HG02571 (cell line): ENCODE results near the gene OR6C4.
"Not testable (repeated sequence)": the region's sequence is repeated elsewhere in the genome, so short reads cannot be mapped to it uniquely, and the experiment has no call there.

Source experiments
- ATAC-seq: cut with Tn5 transposase; IDR thresholded peaks from one replicate; pipeline ENCODE4 v1.9.1; 2021; ENCODE audit warnings: mild to moderate bottlenecking, moderate library complexity; ENCODE audit not compliant: unreplicated experiment

Gene OR6C4

DNA sequence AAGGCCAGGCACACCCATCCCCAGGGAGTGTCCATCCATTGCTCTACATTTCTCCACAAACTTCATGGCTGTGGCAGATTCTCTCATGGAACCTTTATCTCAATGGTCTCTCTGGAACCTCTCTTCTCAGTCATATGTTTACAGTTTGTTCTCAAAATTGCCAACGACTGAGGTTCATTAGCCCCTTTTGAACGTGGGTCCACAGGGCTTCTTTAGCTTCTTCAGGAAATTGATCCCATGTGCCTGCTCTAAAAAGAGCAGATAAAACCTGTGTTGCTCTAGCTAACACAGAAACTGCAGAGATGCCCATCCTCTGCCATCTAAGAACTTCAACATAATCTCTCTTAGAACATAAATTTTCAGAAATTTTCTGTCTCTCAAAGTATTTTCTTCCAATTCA is at the start of gene OR6C4:
Gene OR6C4 (plus strand): TSS at position 301 of the 400 bp plus-strand sequence. CDS start 1,625 bp downstream, outside the sequence.
- ATAC-seq: no peak

DNA sequence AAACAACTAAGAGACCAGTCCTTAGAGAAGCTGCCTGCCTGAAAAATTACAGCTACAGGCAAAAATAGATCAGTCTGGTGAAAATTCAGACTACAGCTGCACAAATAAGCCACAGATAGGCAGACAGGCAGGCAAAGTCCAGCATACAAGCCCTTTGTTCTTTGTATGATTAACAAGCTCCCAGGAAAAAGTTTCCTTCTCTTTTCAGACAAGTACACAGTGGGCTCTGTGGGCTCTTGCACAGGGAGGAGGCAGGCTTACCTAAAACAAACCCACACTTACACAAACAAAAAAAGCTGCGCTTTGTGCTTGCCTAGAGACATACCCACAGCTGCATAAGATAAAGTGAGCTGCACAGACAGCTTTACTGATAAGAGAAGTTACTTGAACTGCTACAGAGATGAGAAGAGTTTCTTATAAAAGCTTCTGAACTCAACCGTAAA is 49.6 kb upstream of the OR6C4 start:
- no peak for ATAC-seq

DNA sequence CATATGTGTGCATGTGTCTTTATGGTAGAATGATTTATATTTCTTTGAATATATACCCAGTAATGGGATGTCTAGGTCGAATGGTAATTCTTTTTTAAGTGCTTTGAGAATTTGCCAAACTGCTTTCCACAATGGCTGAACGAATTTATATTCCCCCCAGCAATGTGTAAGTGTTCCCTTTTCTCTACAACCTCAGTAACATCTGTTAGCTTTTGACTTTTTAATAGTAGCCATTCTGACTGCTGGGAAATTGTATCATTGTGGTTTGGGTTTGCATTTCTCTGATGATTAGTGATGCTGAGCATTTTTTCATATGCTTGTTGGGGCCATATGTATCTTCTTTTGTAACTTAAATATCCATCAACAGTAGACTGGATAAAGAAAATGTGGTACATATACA is 47.8 kb upstream of the OR6C4 start:
- no peak for ATAC-seq

DNA sequence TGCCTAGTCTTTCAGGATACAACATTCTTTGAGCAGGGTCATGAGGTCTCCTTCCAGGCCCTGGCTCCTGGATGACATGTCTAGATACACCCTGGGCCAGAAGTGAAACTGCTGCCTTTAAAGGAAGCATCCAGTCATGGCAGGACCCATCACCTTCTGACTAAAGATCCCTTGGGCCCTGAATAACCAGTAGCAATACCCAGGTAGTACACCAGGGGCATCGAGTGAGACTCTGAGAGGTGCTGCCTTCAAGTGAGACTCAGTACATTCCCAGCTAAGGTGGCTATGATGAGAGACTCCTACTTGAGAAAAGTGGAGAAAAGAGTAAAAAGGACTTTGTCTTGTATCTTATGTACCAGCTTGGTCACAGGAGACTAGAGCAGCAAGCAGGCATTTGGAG is 33.7 kb upstream of the OR6C4 start:
- ATAC-seq: no peak

DNA sequence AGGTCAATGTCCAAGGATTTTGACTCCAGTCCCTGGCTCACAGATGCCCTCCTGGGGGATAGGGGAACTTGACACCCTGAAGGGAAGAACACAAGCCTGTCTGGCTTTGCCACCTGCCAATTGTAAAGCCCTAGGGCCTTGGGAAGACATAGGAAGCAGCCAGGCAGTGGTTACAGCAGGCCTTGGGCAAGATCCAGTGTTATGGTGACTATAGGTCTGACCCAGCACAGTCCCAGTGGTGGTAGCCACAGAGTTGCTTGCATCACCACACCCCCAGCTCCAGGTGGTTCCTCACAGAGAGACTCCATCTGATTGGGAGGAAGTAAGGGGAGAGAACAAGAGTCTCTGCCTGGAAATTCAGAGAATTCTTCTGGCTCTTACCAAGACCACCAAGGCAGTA is 33.0 kb upstream of the OR6C4 start:
- ATAC-seq: no peak

DNA sequence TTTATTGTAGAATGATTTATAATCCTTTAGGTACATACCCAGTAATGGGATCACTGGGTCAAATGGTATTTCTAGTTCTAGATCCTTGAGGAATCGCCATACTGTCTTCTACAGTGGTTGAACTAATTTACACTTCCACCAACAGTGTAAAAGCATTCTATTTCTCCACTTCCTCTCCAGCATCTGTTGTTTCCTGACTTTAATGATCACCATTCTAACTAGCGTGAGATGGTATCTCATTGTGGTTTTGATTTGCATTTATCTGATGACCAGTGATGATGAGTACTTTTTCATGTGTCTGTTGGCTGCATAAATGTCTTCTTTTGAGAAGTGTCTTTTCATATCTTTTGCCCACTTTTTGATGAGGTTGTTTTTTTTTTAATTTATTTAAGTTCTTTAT is 1.2 kb upstream of the OR6C4 start:
- ATAC-seq: not testable (repeated sequence)

DNA sequence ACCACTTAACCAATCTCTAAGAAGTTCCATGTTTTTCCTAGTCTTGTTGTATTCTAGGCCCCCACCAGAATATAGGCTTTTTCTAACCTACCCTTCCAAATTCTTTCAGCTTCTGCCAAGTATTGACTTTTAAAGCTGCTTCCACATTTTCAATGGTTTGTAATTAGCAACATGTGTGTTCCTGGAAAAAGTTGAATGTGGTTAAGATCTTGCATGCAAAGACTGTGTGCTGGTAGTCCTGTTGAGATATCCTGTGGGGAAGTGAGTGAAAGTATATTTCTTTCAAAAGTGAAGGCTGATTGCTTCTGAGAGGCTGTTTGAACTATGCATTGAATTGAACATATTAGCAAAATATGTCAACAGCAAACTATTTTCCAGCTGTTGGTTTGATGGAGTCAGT is 646 bp upstream of the OR6C4 start:
- no peak for ATAC-seq

DNA sequence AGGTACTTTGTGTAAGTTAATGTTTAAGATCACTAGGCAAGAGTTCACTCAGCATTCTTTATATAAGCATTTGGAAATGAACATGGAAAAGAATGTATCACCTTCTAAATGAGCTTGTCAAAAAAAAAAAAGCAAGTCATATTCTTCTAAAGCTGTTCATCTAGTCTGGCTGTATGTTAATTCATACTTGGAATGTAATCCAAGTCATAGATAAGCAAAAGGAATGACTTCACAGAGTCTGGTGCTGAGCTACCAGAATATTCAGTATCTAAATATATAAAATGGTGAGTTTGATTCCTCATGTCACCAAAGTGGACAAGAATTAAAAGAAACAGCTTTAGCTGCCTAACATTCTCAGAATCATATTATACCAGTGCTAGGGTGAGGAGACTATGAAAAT is 4.9 kb downstream of the OR6C4 start:
- no peak for ATAC-seq

DNA sequence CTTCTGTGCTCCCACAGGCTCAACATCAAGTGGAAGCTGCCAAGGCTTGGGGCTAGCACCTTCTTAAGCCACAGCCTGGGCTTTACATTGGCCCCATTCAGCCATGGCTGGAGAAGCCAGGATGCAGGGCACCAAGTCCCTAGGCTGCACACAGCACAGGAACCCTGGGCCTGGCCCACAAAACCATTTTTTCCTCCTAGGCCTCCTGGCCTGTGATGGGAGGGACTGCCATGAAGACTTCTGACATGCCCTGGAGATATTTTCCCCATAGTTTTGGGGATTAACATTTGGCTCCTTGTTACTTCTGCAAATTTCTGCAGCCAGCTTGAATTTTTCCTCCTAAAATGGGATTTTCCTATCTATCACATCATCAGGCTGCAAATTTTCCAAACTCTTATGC is 20.7 kb downstream of the OR6C4 start:
- ATAC-seq: not testable (repeated sequence)

DNA sequence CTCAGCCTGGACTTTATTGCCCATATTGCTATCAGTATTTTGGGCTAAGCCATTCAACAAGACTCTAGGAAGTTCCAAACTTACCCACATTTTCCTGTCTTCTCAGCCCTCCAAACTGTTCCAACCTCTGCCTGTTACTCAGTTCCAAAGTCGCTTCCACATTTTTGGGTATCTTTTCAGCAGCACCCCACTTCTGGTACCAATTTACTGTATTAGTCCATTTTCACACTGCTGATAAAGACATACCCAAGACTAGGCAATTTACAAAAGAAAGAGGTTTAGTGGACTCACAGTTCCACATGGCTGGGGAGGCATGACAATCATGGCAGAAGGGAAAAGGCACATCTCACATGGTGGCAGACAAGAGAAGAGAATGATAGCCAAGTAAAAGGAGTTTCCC is 21.3 kb downstream of the OR6C4 start:
- not testable (repeated sequence) for ATAC-seq

DNA sequence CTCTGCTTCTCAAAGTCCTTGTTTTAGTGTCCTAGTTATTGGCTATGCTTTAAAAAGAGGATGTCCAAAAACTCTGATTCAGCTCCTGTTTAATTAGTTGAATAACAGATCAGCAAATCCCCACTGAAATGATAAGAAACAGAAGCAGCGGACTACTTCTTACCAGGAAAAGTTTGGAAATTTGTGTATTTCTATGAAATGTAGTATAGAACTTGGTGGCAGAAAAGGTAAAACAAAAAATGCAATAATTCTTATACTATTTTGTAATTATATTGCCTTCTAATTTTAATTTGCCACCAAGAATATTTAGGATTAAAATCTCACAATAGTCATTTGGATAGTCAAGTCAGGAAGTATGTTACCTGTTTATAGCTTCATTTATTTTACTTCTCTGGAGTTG is 22.8 kb downstream of the OR6C4 start, which contains the start of gene OR2AP1:
Gene OR2AP1 (plus strand): TSS at position 301 of the 400 bp plus-strand sequence. CDS start 1,947 bp downstream, outside the sequence.
- ATAC-seq: no peak

DNA sequence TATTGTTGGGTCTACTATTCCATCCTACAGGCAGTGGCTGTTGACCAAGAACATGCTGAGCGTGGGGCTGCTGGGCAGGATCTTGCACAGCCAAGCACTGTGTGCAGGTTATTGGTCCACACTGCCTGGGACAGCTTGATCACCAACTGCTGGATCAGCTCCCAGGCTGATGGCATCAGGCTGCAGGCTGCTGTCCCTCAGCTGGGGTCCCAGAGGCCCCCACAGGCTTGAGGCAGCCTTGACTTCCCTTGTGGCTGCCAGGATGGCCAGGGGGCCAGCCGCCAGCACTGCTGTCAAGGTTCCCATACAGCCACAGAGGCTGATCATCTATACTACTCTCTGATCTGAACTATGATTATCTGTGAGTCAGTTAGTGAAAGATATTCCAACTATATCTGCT is 32.7 kb downstream of the OR6C4 start:
- ATAC-seq: no peak

DNA sequence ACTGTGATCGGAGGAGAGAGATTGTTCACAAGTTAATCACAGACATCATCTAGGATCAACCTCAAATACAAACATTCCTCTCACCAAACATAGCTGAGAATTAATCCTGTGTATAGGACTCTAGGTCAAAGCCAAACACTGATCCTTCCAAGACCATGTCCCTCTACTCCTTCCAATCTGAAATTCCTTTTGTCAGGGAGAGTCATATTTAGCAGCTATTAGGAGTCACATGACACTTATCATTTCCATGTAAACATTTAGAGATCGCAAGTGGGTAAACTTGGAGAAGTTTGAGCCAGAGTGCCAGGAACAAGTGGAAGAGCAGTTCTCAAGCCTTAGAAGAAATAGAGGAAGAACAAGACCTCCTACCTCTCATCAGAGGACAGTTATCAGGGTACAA is 36.4 kb downstream of the OR6C4 start:
- no peak for ATAC-seq

DNA sequence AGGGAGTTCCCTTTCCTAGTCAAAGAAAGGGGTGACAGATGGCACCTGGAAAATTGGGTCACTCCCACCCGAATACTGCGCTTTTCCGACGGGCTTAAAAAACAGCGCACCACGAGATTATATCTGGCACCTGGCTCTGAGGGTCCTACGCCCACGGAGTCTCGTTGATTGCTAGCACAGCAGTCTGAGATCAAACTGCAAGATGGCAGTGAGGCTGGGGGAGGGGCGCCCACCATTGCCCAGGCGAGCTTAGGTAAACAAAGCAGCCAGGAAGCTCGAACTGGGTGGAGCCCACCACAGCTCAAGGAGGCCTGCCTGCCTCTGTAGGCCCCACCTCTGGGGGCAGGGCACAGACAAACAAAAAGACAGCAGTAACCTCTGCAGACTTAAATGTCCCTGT is 40.8 kb downstream of the OR6C4 start:
- not testable (repeated sequence) for ATAC-seq
